ENCODE measurements around the gene LIMS2. TPM values are rescaled to one million over a fixed set of nuclear protein-coding genes. Genes with fewer than 3 reads are reported as not detected.

LIMS2 gene
- total and polyA plus RNA-seq, 3 experiments from 2014 or later = 3.1 to 6.1 (median 5.9) TPM

GRCh38 chr2:127619203-127619590 is 56.1 kb downstream of the LIMS2 start:
- Histone ChIP-seq H3K4me3 (ENCODE audit: low read length) (no peak overlapping the region), H3K9me3 (ENCODE audit: low read length) (no peaks in the 10 kb centered on the region), H3K27ac (ENCODE audit: low read depth, low read length) (no peak overlapping the region), H3K27me3 (ENCODE audit: insufficient read depth, low read length, poor library complexity, severe bottlenecking) (peaks cover 3% of the 10 kb centered on the region), H3K36me3 (ENCODE audit: insufficient read depth, low read length) (no peaks in the 10 kb centered on the region), H3K4me1 (ENCODE audit: insufficient read depth, low read length) (peaks cover 4% of the 10 kb centered on the region)
- Mint-ChIP-seq H3K4me3 (no peak overlapping the region), H3K27ac (no peak overlapping the region), H3K9me3 (peaks cover 0 to 2% (median 0%) of the 10 kb centered on the region in 5 donors), H3K4me1 (peaks cover 0 to 5% (median 3%) of the 10 kb centered on the region in 3 donors), H3K36me3 (no peaks in the 10 kb centered on the region), H3K27me3 (peaks cover 4 to 22% of the 10 kb centered on the region in 2 donors)
- ChIA-PET CTCF (interaction anchor here (1.6 kb wide), 1 partner anchor 28 kb away, joined by 5 read pairs; no protein-coding TSS in a partner anchor), POLR2A (no interaction called here)
- DNase-seq = no peak

- H3K9me3 Mint-ChIP-seq = peaks cover 0 to 6% (median 3%) of the 10 kb centered on the region in 5 donors
These were observed 56.7 kb downstream of the LIMS2 start for GRCh38 chr2:127618551-127619202.

GRCh38 chr2:127615511-127616166 is 59.7 kb downstream of the LIMS2 start:
- Histone ChIP-seq H3K27ac (ENCODE audit: low read depth, low read length) (no peak overlapping the region), H3K9me3 (ENCODE audit: low read length) (no peaks in the 10 kb centered on the region), H3K4me1 (ENCODE audit: insufficient read depth, low read length) (peaks cover 4% of the 10 kb centered on the region), H3K36me3 (ENCODE audit: insufficient read depth, low read length) (no peaks in the 10 kb centered on the region), H3K27me3 (ENCODE audit: insufficient read depth, low read length, poor library complexity, severe bottlenecking) (peaks cover 3% of the 10 kb centered on the region), H3K4me3 (ENCODE audit: low read length) (no peak overlapping the region)
- H3K4me1 Mint-ChIP-seq = peaks cover 0 to 5% (median 3%) of the 10 kb centered on the region in 3 donors
- no peak for DNase-seq
- CTCF ChIA-PET = no interaction called here
- H3K27ac Mint-ChIP-seq = no peak overlapping the region
- POLR2A ChIA-PET = no interaction called here
- peaks cover 0 to 8% (median 0%) of the 10 kb centered on the region in 3 donors for H3K36me3 Mint-ChIP-seq
- peaks cover 0 to 15% (median 7%) of the 10 kb centered on the region in 5 donors for H3K9me3 Mint-ChIP-seq
- no peak overlapping the region for H3K4me3 Mint-ChIP-seq
- peaks cover 6 to 30% of the 10 kb centered on the region in 2 donors for H3K27me3 Mint-ChIP-seq

More at GRCh38 chr2:127618551-127619202, 56.7 kb downstream of the LIMS2 start:
- CTCF ChIA-PET = interaction anchor here (1.6 kb wide), 1 partner anchor 27 kb away, joined by 5 read pairs; no protein-coding TSS in a partner anchor
- Mint-ChIP-seq H3K27me3 (peaks cover 6 to 25% of the 10 kb centered on the region in 2 donors), H3K36me3 (no peaks in the 10 kb centered on the region), H3K4me3 (no peak overlapping the region), H3K4me1 (peaks cover 0 to 5% (median 3%) of the 10 kb centered on the region in 3 donors), H3K27ac (no peak overlapping the region)
- no peak overlapping the region for H3K4me3 ChIP-seq (ENCODE audit: low read length)
- DNase-seq = no peak
- no peaks in the 10 kb centered on the region for H3K9me3 ChIP-seq (ENCODE audit: low read length)
- peaks cover 4% of the 10 kb centered on the region for H3K4me1 ChIP-seq (ENCODE audit: insufficient read depth, low read length)
- no peaks in the 10 kb centered on the region for H3K36me3 ChIP-seq (ENCODE audit: insufficient read depth, low read length)
- H3K27me3 ChIP-seq (ENCODE audit: insufficient read depth, low read length, poor library complexity, severe bottlenecking) = peaks cover 3% of the 10 kb centered on the region
- POLR2A ChIA-PET = no interaction called here
- H3K27ac ChIP-seq (ENCODE audit: low read depth, low read length) = no peak overlapping the region

GRCh38 chr2:127614731-127615130 is 60.6 kb downstream of the LIMS2 start:
- DNase-seq = no peak
- no peak overlapping the region for H3K27ac Mint-ChIP-seq
- peaks cover 6 to 36% of the 10 kb centered on the region in 2 donors for H3K27me3 Mint-ChIP-seq
- H3K36me3 Mint-ChIP-seq = peaks cover 0 to 8% (median 0%) of the 10 kb centered on the region in 3 donors
- no peak overlapping the region for H3K27ac ChIP-seq (ENCODE audit: low read depth, low read length)
- ChIA-PET POLR2A (no interaction called here), CTCF (no interaction called here)
- no peak overlapping the region for H3K4me3 ChIP-seq (ENCODE audit: low read length)
- no peak overlapping the region for H3K4me3 Mint-ChIP-seq
- H3K27me3 ChIP-seq (ENCODE audit: insufficient read depth, low read length, poor library complexity, severe bottlenecking) = peaks cover 3% of the 10 kb centered on the region
- H3K9me3 ChIP-seq (ENCODE audit: low read length) = no peaks in the 10 kb centered on the region
- H3K4me1 Mint-ChIP-seq = peaks cover 0 to 5% (median 3%) of the 10 kb centered on the region in 3 donors
- H3K36me3 ChIP-seq (ENCODE audit: insufficient read depth, low read length) = no peaks in the 10 kb centered on the region
- H3K4me1 ChIP-seq (ENCODE audit: insufficient read depth, low read length) = peaks cover 4% of the 10 kb centered on the region
- H3K9me3 Mint-ChIP-seq = peaks cover 0 to 17% (median 7%) of the 10 kb centered on the region in 5 donors

- CTCF ChIA-PET = no interaction called here
- H3K36me3 Mint-ChIP-seq = peaks cover 0 to 8% (median 0%) of the 10 kb centered on the region in 3 donors
- no peak overlapping the region for H3K4me3 Mint-ChIP-seq
- POLR2A ChIA-PET = no interaction called here
- no peaks in the 10 kb centered on the region for H3K36me3 ChIP-seq (ENCODE audit: insufficient read depth, low read length)
- no peak overlapping the region for H3K27ac Mint-ChIP-seq
- H3K27ac ChIP-seq (ENCODE audit: low read depth, low read length) = no peak overlapping the region
- H3K9me3 Mint-ChIP-seq = peaks cover 0 to 17% (median 7%) of the 10 kb centered on the region in 5 donors
- no peak overlapping the region for H3K4me3 ChIP-seq (ENCODE audit: low read length)
- H3K27me3 Mint-ChIP-seq = peaks cover 3 to 35% of the 10 kb centered on the region in 2 donors
- peaks cover 0 to 5% (median 3%) of the 10 kb centered on the region in 3 donors for H3K4me1 Mint-ChIP-seq
- peaks cover 4% of the 10 kb centered on the region for H3K4me1 ChIP-seq (ENCODE audit: insufficient read depth, low read length)
- no peak for DNase-seq
- H3K27me3 ChIP-seq (ENCODE audit: insufficient read depth, low read length, poor library complexity, severe bottlenecking) = peaks cover 3% of the 10 kb centered on the region
- no peaks in the 10 kb centered on the region for H3K9me3 ChIP-seq (ENCODE audit: low read length)
These were observed 61.1 kb downstream of the LIMS2 start for GRCh38 chr2:127614246-127614645.

- Histone ChIP-seq H3K36me3 (ENCODE audit: insufficient read depth, low read length) (no peaks in the 10 kb centered on the region), H3K4me1 (ENCODE audit: insufficient read depth, low read length) (peaks cover 4% of the 10 kb centered on the region), H3K4me3 (ENCODE audit: low read length) (no peak overlapping the region), H3K27me3 (ENCODE audit: insufficient read depth, low read length, poor library complexity, severe bottlenecking) (peaks cover 3% of the 10 kb centered on the region), H3K27ac (ENCODE audit: low read depth, low read length) (no peak overlapping the region), H3K9me3 (ENCODE audit: low read length) (no peaks in the 10 kb centered on the region)
- DNase-seq = peak in 1 of 5 donors; percentile 37
- H3K9me3 Mint-ChIP-seq = peaks cover 0 to 17% (median 7%) of the 10 kb centered on the region in 5 donors
- peaks cover 0 to 8% (median 0%) of the 10 kb centered on the region in 3 donors for H3K36me3 Mint-ChIP-seq
- peaks cover 2 to 32% of the 10 kb centered on the region in 2 donors for H3K27me3 Mint-ChIP-seq
- peaks cover 0 to 5% (median 3%) of the 10 kb centered on the region in 3 donors for H3K4me1 Mint-ChIP-seq
- POLR2A ChIA-PET = no interaction called here
- no peak overlapping the region for H3K27ac Mint-ChIP-seq
- CTCF ChIA-PET = no interaction called here
- no peak overlapping the region for H3K4me3 Mint-ChIP-seq
These were observed 63.1 kb downstream of the LIMS2 start for GRCh38 chr2:127612111-127612822.

- Histone ChIP-seq H3K4me3 (ENCODE audit: low read length) (no peak overlapping the region), H3K4me1 (ENCODE audit: insufficient read depth, low read length) (no peaks in the 10 kb centered on the region), H3K9me3 (ENCODE audit: low read length) (no peaks in the 10 kb centered on the region), H3K36me3 (ENCODE audit: insufficient read depth, low read length) (no peaks in the 10 kb centered on the region), H3K27me3 (ENCODE audit: insufficient read depth, low read length, poor library complexity, severe bottlenecking) (peaks cover 3% of the 10 kb centered on the region), H3K27ac (ENCODE audit: low read depth, low read length) (no peak overlapping the region)
- peak in 1 of 5 donors; percentile 26 for DNase-seq
- CTCF ChIA-PET = interaction anchor here (1.2 kb wide), 1 partner anchor 39 kb away, joined by 4 read pairs; no protein-coding TSS in a partner anchor
- Mint-ChIP-seq H3K4me1 (peaks cover 0 to 5% (median 2%) of the 10 kb centered on the region in 3 donors), H3K4me3 (no peak overlapping the region), H3K9me3 (peaks cover 0 to 17% (median 7%) of the 10 kb centered on the region in 5 donors), H3K27me3 (peaks cover 2 to 27% of the 10 kb centered on the region in 2 donors), H3K36me3 (peaks cover 0 to 8% (median 0%) of the 10 kb centered on the region in 3 donors), H3K27ac (no peak overlapping the region)
- POLR2A ChIA-PET = no interaction called here
These were observed 64.0 kb downstream of the LIMS2 start for GRCh38 chr2:127611076-127611925.
